Dermis blood vessel endothelial cell (primary cell): ENCODE results near the gene CYSLTR1. TPM values are rescaled to one million over a fixed set of nuclear protein-coding genes. Genes with fewer than 3 reads are reported as not detected.
"Not testable (repeated sequence)": the region's sequence is repeated elsewhere in the genome, so short reads cannot be mapped to it uniquely, and the experiment has no call there.

Experiments
- DNase-seq: peaks from one replicate; pipeline ENCODE4 v3.0.0; 2010
- total RNA-seq: library from RNA; depleted of rRNA; stranded (reverse); fragments of >200 nt; gene quantifications from 2 replicates; pipeline ENCODE4 v1.2.3, GENCODE V29; 2014

CYSLTR1 gene, protein sequence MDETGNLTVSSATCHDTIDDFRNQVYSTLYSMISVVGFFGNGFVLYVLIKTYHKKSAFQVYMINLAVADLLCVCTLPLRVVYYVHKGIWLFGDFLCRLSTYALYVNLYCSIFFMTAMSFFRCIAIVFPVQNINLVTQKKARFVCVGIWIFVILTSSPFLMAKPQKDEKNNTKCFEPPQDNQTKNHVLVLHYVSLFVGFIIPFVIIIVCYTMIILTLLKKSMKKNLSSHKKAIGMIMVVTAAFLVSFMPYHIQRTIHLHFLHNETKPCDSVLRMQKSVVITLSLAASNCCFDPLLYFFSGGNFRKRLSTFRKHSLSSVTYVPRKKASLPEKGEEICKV
- total RNA-seq = not detected in 2 replicates

DNA sequence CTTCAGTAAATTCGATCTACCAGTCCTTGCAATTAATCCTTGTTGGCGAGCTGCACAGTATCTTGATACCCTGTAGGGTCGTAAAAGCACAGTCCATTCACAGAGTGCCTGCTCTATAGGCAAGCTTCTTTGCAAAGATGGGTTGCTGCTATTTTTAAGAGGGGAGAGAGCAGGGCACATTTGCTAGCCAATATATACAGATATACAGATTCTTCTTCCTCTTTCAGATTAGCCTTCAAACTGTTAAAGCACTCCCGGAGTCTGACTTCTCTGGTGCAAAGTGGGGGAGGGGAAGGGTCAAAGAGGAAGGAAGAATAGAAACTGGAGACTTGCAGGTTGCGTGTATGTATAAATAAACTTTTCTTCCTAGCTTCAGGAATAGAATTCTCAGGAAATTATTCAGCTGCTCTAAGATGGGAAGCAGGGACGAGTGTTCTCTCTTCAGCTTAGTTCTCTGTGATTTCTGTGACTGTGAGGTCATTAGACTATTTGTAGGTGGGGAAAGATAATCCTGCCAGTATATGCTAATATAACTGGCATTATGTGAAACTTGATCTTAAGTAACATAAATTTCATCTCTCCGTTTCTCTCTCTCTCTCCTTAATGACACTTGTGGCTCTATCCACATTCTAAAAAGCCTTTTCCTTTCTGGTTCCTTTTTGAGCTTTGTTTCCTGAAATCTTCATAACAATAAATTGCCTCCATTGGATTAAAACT, at the start of gene CYSLTR1:
Gene CYSLTR1, minus strand, starts transcription at position 242 of the 717 bp plus-strand sequence. CDS start 53,865 bp downstream, outside the sequence.
- no peak for DNase-seq

DNA sequence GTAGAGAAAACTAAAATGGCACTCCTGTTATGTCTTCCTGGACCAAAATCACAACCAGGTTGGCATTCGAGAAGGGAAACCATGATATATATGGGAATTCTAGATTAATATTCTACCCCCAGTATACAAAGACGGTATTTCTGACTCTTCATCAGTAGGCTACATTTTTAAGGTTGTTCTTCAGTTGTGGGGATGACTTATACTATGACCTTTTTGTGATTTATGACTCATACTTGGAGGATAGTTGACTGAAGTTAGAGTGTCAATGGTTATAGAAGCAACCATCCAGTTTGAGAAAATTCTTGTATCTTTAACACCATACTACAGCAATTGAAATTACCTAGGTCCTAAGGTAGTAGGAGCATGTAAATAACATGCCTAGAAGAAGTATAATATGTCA, 49.8 kb upstream of the CYSLTR1 start:
- DNase-seq = no peak

DNA sequence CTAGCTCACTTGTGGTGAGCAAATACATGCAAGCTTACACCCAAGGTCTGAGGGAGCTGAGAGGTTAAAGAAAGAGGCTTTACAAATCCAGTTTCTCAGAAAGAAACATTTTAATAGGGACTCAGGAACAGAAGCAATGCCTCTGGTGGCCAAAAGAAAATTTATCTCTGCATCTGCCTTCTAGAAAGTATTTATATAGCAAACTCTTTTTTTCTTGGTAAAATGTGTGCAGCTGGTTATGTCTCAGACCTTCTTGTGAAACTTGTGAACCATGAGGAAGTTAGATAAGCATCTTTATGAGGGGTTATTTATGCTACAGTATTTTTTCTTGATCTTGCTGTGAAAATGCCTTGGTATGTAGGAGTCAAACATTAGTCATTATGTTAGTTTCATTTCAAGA, 48.5 kb upstream of the CYSLTR1 start:
- DNase-seq = no peak

DNA sequence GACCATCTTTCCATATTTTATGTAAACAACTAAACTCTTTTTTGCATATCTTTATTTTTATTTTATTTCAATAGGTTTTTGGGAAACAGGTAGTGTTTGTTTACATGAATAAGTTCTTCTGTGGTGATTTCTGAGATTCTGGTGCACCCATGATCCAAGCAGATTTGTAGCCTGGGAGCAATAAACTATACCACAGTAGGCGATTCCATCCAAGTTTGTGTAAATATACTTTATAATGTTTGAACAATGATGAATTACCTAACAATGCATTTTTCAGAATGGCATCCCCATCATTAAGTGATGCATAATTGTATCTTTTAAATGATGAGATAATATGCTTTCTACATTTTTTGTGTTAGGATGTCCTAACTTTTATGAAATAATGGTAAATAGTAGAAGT, 39.2 kb upstream of the CYSLTR1 start:
- DNase-seq = no peak

DNA sequence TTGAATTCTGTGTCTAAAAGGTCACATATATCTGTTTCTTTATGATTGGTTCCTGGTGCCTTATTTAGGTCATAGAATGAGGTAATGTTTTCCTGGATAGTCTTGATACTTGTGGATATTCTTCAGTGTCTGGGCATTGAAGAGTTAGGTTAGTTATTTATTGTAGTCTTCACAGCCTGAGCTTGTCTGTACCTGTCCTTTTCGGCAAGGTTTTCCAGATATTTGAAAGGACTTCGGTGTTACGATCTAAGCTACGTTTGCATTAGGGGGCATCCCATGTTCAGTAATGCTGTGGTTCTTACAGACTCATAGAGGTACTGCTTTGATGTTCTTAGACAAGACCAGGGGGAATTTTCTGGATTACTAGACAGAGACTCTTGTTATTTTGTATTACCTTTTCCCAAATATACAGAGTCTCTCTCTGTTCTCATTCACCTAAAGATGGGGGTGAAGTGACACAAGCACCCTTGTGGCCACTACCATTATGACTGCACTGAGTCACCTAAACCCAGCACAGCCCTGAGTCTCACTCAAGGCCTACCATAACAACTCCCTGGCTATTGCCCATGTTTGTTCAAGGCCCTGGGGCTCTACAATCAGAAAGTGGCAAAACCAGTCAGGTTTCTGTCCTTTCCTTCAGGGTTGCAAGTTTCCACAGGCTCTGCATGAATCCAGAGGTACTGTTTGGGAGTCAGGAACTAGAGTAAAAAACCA, 30.1 kb upstream of the CYSLTR1 start:
- DNase-seq = no peak

DNA sequence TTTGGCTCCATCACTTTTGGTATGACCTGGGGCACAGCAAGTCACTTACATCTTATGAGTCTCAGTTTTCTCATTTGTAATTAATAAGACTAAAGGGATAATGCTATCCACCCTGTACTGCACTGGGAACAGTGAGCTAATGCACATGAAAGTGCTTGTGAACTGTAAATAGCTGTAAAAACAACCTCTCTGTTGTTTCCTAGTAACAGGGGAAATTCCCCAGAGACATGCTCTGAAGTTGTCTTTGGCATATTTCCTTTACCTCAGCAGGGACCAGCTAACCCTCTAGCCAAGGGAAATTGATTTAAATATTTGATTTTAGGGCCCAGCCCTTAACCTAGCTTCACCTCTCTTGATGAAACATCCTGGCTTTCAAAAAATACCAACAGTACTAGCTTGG, 6.1 kb upstream of the CYSLTR1 start:
- no peak for DNase-seq

DNA sequence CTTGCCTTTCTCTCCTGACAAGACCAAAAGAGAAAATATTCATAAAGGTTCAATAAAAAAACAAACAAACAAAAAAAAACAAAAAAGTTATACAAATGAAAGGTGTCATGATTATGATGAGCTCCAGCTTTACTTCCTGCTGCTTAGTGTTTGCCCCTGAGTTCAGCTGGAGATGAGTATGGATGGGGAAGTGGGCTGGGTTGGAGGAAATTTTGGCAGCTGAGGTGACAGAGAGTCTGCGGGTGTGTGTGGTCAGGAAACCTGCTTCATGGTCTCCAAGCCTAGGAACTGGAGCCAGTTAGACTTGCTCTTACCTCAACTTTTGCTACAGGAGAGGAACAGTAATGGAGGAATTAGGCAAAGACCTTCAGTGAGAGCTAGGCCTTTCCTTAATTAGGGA, 4.3 kb upstream of the CYSLTR1 start:
- DNase-seq = no peak

DNA sequence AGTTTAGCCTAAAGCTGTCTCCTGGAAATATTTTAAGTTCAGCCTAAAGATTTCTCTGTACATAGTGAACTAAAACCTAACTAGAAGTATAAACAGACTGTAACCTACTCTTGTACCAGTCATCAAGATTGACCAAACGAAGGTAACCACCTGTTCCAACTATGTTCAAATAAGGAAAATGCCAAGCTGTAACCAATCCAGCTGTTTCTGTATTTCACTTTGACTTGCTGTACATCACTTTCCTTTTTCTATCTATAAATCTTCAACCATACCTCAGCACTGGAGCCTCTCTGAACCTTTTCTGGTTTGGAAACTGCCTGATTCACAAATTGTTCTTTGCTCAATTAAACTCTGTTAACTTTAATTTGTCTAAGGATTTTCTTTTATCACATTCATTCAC, 3.1 kb upstream of the CYSLTR1 start:
- no peak for DNase-seq

DNA sequence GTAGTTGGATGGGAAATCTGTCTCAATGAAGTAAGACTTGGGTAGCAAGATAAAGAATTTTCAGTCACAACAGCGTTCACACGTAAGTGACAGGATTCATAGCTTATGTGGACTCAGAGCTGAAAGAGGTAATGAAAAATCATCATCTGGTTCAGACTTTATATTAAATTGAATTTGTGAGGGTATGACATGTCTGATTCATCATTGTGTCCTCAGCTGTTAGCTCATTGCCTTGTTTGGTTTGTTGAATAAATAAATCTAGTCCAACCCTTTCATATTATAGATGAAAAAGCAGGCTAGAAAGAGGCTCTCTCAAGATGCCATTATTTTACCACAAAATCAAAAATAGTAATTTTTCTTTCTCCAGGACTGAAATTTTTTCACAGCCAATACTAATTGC, 2.7 kb upstream of the CYSLTR1 start:
- DNase-seq = no peak

DNA sequence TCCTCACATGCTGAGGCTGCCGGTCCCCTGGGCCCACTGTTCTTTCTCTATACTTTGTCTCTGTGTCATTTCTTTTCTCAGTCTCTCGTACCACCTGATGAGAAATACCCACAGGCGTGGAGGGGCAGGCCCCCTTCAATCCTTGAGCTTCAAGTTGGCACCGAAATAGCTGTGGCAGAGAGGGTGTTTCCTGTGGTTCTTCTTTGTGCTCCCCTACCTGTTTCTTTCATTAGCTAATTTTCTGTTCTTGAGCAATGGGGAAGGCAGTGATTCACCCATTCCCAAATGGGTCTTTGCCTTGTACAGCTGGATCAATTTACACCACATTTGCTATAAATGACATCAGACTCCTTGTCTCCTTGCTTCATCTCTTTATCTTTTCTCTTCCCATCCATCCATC, 2.1 kb upstream of the CYSLTR1 start:
- DNase-seq = no peak

DNA sequence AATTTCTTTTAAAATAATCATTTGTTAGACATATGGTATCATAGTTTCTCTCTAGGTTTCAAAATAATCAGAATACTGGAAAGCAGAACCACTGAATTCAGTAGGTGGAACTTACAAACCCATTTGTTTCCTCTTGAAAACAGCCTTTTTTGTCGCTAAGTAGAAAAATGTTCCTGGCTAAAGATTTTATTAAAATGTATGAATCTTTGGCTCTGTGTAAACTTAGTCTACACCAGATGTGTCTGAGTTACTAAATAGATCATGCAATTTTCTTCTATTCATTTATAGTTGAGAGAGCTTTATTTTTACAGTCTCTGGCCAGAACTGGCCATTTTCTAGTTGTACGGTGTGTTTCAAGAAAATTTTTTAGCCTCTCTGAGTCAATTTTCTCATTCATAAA, 1.0 kb downstream of the CYSLTR1 start:
- no peak for DNase-seq

DNA sequence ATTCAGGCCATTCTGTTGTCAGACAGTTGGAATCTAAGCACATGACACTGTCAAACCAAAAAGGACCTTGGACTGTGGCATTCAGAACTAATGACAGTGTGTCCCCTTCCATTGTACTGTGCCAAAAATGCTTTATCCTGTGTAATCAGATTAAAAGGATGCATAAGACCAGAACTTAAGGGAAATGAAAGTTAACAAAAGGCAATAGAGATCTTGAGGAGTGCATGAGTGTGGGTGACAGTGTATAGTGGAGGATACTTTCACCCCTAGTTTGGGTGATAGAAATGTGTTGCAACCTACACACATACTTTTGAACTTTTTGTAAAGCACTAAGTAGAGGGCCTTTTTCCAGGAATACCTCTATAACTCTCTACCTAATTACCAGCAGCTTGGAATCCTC, 4.5 kb downstream of the CYSLTR1 start:
- DNase-seq = no peak

DNA sequence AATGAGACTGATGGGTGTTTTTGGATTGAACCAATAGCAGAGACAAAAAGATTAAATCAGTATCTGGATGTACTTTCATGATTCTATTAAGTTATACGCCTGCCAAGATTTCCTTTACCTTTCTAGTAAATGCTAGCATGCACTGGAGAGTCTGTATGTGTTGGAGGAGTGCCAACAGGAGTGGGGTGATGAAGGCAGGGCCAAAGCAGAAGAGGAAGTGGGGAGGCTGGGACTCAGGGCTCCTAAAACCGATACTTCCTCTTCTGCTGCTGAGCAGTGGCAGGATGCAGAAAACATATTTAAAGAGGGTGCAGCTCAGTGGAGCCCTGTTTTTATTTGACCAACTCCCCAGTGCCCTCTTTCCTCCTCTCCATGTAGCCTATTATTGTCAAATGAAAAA, 5.6 kb downstream of the CYSLTR1 start:
- DNase-seq = no peak

DNA sequence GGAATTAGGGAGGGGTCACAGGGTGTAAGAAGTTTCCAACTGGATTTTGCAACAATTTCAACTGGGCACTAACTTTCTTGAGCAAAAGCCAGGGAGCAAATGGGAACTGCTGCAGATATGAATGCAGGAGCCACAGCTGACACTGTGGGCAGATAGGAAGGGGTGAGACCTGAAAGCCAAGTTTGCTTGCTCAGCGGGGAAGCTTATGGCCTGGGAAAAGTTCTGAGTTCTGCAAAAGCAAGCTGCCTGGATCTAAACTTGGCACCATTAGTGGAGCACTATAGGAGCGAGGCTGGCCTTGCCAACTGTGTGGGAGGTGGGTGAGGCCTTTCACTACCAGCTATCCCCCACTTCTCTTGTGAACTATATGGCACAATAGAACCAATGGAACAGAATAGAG, 11.1 kb downstream of the CYSLTR1 start:
- DNase-seq = no peak

DNA sequence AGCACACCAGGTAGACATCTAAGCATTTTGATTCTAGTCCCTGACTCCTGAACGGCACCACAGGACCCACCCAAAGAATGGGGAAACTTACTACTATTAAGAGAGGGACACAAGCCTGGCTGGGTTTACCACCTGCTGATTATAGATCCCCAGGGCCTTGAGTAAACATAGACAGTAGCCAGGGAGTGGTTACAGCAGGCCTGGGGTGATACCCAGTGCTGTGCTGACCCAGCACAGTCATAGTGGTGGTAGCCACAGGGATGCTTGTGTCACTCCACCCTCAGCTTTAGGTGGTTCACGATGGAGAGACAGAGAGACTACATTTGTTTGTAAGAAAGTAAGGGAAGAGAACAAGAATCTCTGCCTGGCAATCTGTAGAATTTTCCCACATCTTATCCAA, 11.7 kb downstream of the CYSLTR1 start:
- DNase-seq = no peak

DNA sequence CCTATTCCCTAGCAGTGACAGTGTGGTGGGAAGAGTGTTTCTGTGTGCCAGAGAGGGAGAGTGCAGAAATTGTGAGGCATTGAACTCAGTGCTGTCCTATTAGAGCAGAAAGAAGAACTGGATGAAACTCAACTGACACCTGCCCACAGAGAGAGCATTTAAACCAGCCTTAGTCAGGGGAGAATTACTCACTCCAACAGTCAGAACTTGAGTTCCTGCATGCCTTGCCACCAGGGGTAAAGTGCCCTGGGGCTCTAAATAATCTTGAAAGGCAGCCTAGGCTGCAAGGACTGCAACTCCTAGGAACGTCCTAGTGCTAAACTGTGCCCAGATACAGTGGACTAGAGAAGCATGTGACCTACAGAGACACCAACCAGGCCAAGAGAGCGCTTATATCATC, 12.8 kb downstream of the CYSLTR1 start:
- no peak for DNase-seq

DNA sequence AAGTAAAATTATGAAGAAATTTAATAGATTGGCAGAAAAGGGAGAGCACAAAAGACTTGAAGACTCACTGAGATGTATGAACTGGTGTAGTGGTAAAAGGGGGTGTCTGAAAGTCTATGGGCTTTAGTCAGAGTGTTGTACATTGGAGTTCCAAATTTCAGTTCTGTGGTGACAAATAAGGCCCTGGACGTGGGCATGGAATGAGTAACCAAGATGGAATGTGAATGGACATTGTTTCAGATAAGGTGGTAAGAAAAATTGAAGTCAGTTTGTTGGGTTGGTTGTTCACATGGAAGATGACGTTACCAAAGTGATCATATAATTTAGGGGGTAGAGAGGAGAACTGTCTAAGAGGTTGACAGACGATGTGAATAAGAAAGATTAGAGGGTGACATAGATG, 13.9 kb downstream of the CYSLTR1 start:
- DNase-seq = no peak

DNA sequence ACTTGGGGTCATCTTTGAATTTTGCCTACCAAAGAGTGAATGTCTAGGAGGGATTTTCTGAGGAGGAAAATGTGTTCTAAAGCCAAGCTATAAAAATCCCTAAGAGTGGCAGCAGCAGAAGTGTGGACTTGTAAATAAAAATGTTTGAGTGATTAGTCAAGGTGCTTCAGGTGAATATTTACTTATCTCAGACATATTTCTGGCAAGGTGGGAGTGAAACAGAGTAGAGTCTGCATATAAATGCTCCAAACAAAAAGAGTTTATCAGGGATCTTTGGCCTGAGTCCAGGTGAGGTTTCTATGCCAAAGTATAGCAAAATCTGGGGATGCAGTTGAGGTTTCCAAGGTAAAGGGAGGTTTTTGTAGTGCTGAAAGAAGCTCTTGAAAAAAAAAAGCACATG, 19.7 kb downstream of the CYSLTR1 start:
- DNase-seq = no peak

DNA sequence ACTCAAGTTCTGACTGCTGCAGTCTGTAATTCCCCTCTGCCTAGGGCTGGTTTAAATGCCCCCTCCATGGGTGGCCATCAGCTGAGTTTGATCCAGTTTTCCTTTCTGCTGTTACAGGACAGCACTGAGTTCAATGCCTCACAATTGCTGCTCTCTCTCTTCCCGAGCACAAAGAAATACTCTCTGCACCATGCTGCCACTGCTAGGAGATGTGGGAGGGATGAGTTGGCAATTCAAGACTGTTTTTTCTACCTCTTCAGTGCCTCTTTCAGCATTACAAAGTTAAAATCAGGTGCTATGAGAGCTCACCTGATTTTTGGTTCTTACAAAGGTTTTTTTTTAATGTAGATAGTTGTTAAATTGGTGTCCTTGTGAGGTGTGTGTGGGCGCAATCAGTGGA, 24.3 kb downstream of the CYSLTR1 start:
- no peak for DNase-seq

DNA sequence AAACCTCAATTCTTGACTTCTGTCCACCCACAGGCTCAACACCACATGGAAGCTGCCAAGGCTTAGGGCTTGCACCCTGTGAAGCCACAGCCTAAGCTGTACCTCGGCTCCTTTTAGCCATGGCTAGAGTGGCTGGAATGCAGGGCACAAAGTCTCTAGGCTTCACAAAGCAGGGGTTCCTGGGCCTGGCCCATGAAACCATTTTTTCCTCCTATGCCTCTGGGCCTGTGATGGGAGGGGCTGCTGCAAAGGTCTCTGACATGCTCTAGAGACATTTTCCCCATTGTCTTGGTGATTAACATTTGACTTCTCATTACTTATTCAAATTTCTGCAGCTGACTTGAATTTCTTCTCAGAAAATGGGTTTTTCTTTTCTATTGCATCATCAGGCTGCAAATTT, 26.5 kb downstream of the CYSLTR1 start:
- DNase-seq = not testable (repeated sequence)

DNA sequence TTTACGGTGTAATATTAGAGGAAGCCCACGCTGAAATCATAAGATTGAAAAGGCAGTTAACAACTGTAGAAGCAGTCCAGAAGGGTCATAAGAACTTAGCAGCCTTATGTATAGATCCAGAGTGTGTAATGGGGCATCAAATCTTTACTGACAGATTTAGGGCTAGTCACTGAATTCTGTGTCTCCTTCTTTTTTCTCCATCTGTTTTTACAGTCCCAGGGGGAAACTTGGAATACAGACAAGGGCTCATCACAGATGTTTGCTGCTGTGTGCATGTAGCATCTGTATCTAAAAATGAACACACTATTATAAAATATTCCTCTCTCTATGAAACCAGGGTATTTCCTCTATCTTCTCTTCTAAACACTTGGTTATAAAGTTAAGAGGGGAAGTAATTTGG, 43.9 kb downstream of the CYSLTR1 start:
- DNase-seq = no peak

DNA sequence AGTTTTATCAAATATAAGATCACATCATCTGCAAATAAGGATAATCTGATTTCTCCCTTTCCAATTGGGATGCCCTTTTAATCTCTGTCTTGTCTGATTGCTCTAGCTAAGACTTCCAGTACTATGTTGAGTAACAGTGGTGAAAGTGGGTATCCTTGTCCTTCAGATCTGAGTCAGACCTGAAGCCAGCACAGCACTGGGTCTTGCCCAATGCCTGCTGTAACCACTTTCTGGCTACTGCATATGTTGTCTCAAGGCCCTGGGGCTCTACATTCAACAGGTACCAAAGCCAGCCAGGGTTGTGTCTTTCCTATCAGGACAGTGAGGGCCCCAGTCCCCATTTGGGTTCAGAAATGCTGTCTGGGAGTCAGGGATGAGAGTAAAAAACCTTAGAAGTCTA, 90.3 kb downstream of the CYSLTR1 start:
- no peak for DNase-seq

DNA sequence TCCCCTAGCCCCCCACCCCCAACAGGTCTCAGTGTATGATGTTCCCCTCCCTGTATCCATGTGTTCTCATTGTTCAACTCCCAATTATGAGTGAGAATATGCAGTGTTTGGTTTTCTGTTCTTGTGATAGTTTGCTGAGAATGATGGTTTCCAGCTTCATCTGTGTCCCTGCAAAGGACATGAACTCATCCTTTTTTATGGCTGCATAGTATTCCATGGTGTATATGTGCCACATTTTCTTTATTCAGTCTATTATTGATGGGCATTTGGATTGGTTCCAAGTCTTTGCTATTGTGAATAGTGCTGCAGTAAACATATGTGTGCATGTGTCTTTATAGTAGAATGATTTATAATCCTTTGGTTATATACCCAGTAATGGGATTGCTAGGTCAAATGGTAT, 101.4 kb downstream of the CYSLTR1 start:
- DNase-seq = not testable (repeated sequence)
